VCaP (cell line): Measurements from ENCODE around the gene WNT3A.

Experiments
- H3K27ac ChIP-seq: fragments of 450-650 bp; 2 replicates; pipeline ENCODE4 v1.5.1; 2017
- TF ChIP-seq, protein P1 (sequence below): fragments of 450-650 bp; conservative IDR thresholded peaks from 2 replicates; pipeline ENCODE4 v1.5.1; 2017; ENCODE audit warnings: mild to moderate bottlenecking, moderate library complexity

WNT3A gene

DNA sequence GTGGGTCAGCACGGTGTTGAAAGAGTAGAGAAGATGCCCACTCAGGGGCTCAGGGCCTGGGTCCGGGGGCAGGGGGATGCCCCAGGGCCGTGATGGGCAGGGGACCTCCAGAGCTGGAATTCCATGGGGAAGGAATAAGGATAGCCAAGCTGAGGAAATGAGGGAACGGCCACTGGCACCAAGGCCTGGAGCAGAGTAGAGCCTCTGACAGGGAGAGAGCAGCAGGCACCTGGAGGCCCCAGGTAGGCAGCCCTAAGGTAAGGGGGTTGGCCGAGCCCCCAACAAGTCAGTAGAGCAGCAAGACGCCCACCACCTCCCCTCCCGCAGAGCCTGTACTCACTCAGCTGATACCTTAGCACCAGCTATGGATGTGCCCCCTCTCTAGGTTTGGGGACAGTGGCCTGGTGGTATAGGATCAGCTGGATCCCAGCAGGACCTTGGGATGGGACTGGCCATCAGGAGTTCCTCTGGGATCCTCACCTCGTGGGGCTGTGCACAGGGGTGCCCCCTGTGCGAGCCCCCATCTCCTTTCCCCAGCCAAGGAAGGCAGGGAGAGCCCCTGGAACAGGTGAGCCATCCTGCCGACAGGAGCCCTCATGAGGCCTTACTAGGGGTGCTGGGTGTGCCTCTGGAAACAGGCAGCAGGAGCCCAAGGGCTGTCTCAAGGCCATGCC, 54.8 kb downstream of the WNT3A start:
- TF ChIP-seq, protein P1, sequence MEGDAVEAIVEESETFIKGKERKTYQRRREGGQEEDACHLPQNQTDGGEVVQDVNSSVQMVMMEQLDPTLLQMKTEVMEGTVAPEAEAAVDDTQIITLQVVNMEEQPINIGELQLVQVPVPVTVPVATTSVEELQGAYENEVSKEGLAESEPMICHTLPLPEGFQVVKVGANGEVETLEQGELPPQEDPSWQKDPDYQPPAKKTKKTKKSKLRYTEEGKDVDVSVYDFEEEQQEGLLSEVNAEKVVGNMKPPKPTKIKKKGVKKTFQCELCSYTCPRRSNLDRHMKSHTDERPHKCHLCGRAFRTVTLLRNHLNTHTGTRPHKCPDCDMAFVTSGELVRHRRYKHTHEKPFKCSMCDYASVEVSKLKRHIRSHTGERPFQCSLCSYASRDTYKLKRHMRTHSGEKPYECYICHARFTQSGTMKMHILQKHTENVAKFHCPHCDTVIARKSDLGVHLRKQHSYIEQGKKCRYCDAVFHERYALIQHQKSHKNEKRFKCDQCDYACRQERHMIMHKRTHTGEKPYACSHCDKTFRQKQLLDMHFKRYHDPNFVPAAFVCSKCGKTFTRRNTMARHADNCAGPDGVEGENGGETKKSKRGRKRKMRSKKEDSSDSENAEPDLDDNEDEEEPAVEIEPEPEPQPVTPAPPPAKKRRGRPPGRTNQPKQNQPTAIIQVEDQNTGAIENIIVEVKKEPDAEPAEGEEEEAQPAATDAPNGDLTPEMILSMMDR = no peak
- no peak overlapping the region for H3K27ac ChIP-seq

DNA sequence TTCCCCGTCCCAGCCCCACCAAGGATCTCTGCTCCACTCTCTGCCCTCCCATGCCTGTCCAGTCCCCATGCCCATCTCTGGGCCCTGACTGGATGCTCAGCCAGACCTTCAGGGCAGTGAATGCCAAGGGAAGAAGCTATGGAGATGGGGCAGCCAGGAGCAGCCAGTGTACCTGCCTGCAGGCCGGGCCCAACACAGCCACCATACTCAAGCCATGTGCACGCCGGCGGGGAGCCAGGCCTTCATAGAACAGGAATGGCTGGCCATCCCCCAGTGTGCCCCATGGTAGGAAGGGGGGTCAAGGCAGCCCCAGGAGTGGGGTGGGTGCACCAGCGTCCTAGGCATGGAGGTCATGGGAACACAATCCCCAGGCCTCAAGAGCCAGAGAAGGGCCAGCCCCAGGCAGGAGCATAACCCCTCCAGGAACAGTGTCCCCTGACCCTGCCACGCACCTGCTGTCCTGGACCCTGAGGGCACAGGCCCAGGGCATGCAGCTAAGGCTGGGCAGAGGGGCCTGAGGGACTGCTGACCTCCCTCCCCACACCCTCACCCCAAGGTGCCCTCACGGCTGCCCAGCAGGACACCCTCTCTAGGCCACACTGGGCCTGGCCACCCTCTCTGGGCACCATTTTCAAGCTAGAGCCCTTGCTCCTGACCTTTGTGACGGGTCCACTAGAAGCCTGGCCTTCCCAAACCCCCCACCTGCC, 55.4 kb downstream of the WNT3A start:
- H3K27ac ChIP-seq = no peak overlapping the region

DNA sequence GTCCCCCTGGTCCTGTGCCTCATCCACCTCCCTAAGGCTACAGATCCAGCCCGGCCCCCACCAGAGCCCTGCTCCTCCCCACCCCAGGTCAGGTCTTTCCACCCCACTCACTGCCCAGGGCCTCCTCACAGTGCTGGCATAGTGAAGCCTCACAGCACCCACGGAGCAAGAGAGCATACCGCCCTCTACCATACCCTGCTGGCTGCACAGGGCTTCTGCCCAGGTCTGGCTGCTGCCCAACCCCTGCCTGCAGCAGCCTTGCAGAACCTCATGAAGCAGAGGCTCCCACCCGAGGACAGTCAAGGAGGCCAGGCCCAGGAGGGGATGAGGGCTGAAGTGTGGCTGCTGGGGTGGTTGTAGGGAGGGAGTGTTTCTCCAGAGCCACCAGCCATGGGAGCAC, 56.0 kb downstream of the WNT3A start:
- H3K27ac ChIP-seq = no peak overlapping the region
- TF ChIP-seq, protein P1 = no peak

More for the DNA sequence above, 55.4 kb downstream of the WNT3A start:
- TF ChIP-seq, protein P1 = no peak

DNA sequence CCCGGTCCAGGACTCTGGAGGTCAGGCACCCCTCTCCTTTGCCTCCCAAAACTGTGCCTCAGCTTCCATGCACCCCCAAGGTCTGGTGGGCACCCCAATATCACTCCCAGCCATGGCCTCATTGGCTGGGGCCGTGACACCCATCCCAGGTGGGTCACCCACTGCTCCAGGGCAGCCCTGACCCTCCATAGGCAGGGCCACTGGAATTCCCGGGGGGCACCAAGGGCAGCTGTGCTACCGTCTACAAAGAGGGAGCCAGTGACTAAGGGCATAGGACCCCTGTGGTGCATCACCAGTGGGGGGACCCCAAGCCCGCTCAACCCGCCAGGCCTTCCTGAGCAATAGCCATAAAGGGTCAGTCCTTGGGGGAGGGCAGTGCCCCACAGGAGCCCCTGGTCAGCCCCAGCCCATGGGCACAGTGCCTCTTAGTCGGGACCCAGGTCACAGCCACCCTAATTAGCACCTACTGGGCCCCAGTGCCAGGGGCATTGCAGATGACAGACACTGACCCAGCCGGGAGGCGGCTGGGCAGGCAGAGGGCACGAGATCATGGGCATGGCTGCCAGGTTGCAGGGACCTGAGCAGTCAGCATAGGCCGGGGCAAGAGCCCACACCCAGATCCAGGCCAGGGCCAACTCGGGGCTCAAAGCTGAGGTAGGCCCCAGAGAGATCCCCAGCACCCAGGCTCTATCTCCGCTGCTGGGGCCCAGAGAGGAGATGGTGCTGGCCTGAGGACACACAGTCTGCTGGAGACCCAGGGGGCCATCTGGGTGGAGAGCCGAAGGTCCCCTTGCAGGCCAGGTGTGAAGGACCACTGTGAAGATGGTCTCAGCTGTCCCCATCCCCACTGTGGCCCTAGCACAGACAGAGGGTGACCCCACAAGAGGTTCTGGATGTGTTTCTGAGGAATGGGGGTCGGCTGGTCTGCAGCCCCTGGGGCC, 56.7 kb downstream of the WNT3A start:
- no peak overlapping the region for H3K27ac ChIP-seq
- TF ChIP-seq, protein P1 = no peak

DNA sequence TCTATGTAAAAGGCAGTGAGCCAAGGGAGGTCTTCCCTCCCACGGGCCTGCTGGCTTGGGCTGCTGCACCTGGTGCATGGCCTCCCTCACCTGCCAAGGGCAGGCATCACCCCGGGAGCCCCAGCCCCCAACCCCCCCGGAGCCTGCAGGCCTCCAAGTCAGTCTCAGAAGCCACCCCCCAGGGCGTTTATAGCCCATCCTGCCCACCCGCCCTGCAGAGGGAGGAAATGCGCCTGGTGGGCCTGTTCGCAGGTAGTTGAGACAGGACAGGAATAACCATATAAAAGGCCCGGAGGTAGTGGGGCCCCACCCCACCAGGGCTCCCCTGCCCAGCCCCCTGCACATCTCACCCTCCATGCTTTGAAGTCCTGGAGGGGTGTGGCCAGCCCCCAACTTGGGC, 57.5 kb downstream of the WNT3A start:
- TF ChIP-seq, protein P1 = no peak
- no peak overlapping the region for H3K27ac ChIP-seq

DNA sequence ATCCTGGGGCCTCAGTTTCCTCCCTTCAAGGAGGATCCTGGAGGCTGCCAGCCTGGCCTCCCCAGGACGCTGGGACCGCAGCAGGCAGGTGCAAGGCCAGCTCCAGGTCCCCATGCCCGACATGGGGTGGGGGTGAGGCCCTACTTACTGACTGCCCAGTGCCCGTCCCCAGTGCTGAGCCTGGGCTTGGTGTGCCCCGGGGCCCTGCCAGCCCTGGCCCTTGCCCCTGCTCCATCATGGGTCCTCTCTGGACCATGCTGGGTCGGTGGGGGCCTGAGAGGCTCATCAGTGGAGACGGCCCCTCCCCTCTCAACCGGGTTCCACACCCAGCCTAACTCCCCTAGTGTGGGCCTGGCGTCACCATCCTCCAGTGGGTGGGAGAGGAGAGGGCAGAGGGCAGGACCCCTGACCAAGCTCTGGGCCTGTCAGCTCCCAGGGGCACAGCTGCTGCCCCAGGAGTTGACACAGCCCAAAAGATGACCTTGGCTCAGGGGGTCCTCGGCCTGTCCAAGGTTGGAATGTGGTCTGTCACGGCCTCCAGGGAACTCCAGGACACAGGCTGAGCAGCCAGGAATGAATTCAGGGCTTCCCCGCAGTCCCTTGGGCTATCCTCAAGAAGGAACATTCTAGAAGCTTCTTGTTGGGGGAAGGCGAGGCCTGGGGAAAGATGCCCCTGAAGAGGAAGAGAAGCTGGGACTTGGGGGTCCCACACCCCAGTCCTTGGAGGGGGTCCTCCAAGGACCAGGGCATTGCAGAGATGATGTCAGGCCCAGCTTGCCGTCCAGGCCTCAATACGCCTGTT, 58.1 kb downstream of the WNT3A start:
- no peak overlapping the region for H3K27ac ChIP-seq
- TF ChIP-seq, protein P1 = no peak
